GM23338 (cell line): ENCODE data around the gene ZNF74. TPM values are rescaled to one million over a fixed set of nuclear protein-coding genes. Genes with fewer than 3 reads are reported as not detected.

Experiments
- ATAC-seq: fragments of 200-7000 bp; cut with Tn5 transposase; 3 replicates; pipeline ENCODE4 v1.9.1; 2020
- DNase-seq: peaks from one replicate; pipeline ENCODE4 v3.0.0-alpha.2; 2015; ENCODE audit warnings: low spot score
- H2AFZ ChIP-seq: fragments of 200-600 bp; sonication (generic); 2 replicates; pipeline ENCODE4 v1.8.0; 2016; ENCODE audit warnings: antibody characterized with exemption, mild to moderate bottlenecking, moderate library complexity
- H3F3A ChIP-seq: fragments of 200-600 bp; sonication (generic); replicated peaks from 2 replicates; pipeline ENCODE4 v1.8.0; 2017; ENCODE audit warnings: antibody characterized with exemption, mixed run types, low read depth
- H3K27ac ChIP-seq: fragments of 200-600 bp; sonication (generic); 2 replicates; pipeline ENCODE4 v1.6.1; 2016; ENCODE audit warnings: low read depth
- H3K27me3 ChIP-seq: fragments of 200-600 bp; sonication (generic); 2 replicates; pipeline ENCODE4 v1.8.0; 2016; ENCODE audit warnings: mild to moderate bottlenecking, mixed run types, moderate library complexity; ENCODE audit not compliant: insufficient read depth
- H3K36me3 ChIP-seq: fragments of 200-600 bp; sonication (generic); 2 replicates; pipeline ENCODE4 v1.8.0; 2016; ENCODE audit warnings: mild to moderate bottlenecking; ENCODE audit not compliant: insufficient read depth
- H3K4me1 ChIP-seq: fragments of 200-600 bp; sonication (generic); 2 replicates; pipeline ENCODE4 v1.8.0; 2016; ENCODE audit warnings: mild to moderate bottlenecking, moderate library complexity; ENCODE audit not compliant: insufficient read depth
- H3K4me2 ChIP-seq: fragments of 200-600 bp; sonication (generic); 2 replicates; pipeline ENCODE4 v1.7.1; 2017; ENCODE audit warnings: mixed run types
- H3K4me3 ChIP-seq: fragments of 200-600 bp; sonication (generic); 2 replicates; pipeline ENCODE4 v1.6.1; 2016; ENCODE audit warnings: mixed run types
- H3K79me2 ChIP-seq: fragments of 200-600 bp; sonication (generic); replicated peaks from 2 replicates; pipeline ENCODE4 v1.8.0; 2017; ENCODE audit warnings: mild to moderate bottlenecking; ENCODE audit not compliant: insufficient read depth
- H3K9me2 ChIP-seq: fragments of 200-600 bp; sonication (generic); 2 replicates; pipeline ENCODE4 v1.8.0; 2017; ENCODE audit not compliant: insufficient read depth
- H4K20me1 ChIP-seq: fragments of 200-600 bp; sonication (generic); replicated peaks from 2 replicates; pipeline ENCODE4 v1.8.0; 2017; ENCODE audit warnings: mild to moderate bottlenecking; ENCODE audit not compliant: insufficient read depth
- H3K27ac Mint-ChIP-seq: 2 replicates; pipeline ENCODE4 v1.8.0; 2020; ENCODE audit warnings: inconsistent platforms, mild to moderate bottlenecking, moderate library complexity, mixed read lengths
- H3K27me3 Mint-ChIP-seq: 3 replicates; pipeline ENCODE4 v1.8.0; 2022; ENCODE audit warnings: low read depth, mild to moderate bottlenecking, moderate library complexity, mixed read lengths, inconsistent platforms; ENCODE audit not compliant: insufficient read depth, poor library complexity
- H3K36me3 Mint-ChIP-seq: 3 replicates; pipeline ENCODE4 v1.8.0; 2021; ENCODE audit warnings: low read depth, mild to moderate bottlenecking, inconsistent platforms, moderate library complexity, mixed read lengths
- H3K4me1 Mint-ChIP-seq: 3 replicates; pipeline ENCODE4 v1.8.0; 2020; ENCODE audit warnings: mild to moderate bottlenecking, inconsistent platforms, mixed read lengths
- H3K4me3 Mint-ChIP-seq: 3 replicates; pipeline ENCODE4 v1.8.0; 2021; ENCODE audit warnings: moderate library complexity, mild to moderate bottlenecking, inconsistent platforms, mixed read lengths
- H3K9me3 Mint-ChIP-seq: 3 replicates; pipeline ENCODE4 v1.8.0; 2020; ENCODE audit warnings: moderate library complexity, mild to moderate bottlenecking, inconsistent platforms, mixed read lengths
- CREB1 ChIP-seq: fragments of 250-450 bp; sonication (Bioruptor Pico); IDR thresholded peaks from 2 replicates; pipeline ENCODE4 v1.5.0; 2020; ENCODE audit warnings: low read depth, mild to moderate bottlenecking, moderate library complexity
- CTCF ChIP-seq, 2 experiments: fragments of 200-600 bp in 1 of 2; sonication (generic) in 1 of 2; conservative IDR thresholded peaks; 2 replicates each; pipeline versions ENCODE4 v1.5.1 to v1.6.1; 2016 to 2017; ENCODE audit warnings: antibody characterized with exemption in 2 of 2, low read depth in 2 of 2, mild to moderate bottlenecking in 2 of 2, moderate library complexity in 1 of 2
- ETS1 ChIP-seq: IDR thresholded peaks from 2 replicates; pipeline ENCODE4 v1.6.1; 2016; ENCODE audit warnings: antibody characterized with exemption
- EZH2 ChIP-seq: fragments of 200-600 bp; sonication (generic); IDR thresholded peaks from one replicate; pipeline ENCODE4 v1.8.0; 2017; ENCODE audit warnings: antibody characterized with exemption, mild to moderate bottlenecking, low read depth; ENCODE audit not compliant: unreplicated experiment
- EZH2phosphoT487 ChIP-seq: fragments of 200-600 bp; sonication (generic); IDR thresholded peaks from one replicate; pipeline ENCODE4 v1.8.1; 2018; ENCODE audit warnings: antibody characterized with exemption; ENCODE audit not compliant: unreplicated experiment
- JUNB ChIP-seq: IDR thresholded peaks from one replicate; pipeline ENCODE4 v1.6.1; 2016; ENCODE audit warnings: antibody characterized with exemption; ENCODE audit not compliant: unreplicated experiment
- NANOG ChIP-seq: IDR thresholded peaks from 2 replicates; pipeline ENCODE4 v1.6.1; 2016; ENCODE audit warnings: antibody characterized with exemption, borderline replicate concordance
- POLR2AphosphoS5 ChIP-seq: IDR thresholded peaks from 2 replicates; pipeline ENCODE4 v1.6.1; 2016; ENCODE audit warnings: antibody characterized with exemption, low read depth
- REST ChIP-seq: IDR thresholded peaks from one replicate; pipeline ENCODE4 v1.6.1; 2018; ENCODE audit warnings: antibody characterized with exemption; ENCODE audit not compliant: unreplicated experiment
- STAT1 ChIP-seq: IDR thresholded peaks from one replicate; pipeline ENCODE4 v1.6.1; 2016; ENCODE audit warnings: antibody characterized with exemption; ENCODE audit not compliant: unreplicated experiment
- ZNF114 ChIP-seq: fragments of 250-450 bp; sonication (Bioruptor Pico); IDR thresholded peaks from 2 replicates; pipeline ENCODE4 v1.5.0; 2020; ENCODE audit warnings: mild to moderate bottlenecking, moderate library complexity
- ZNF331 ChIP-seq: fragments of 250-450 bp; sonication (Bioruptor Pico); IDR thresholded peaks from 2 replicates; pipeline ENCODE4 v1.5.0; 2020; ENCODE audit warnings: low read depth, mild to moderate bottlenecking, moderate library complexity
- ZNF462 ChIP-seq: fragments of 250-450 bp; sonication (Bioruptor Pico); IDR thresholded peaks from 2 replicates; pipeline ENCODE4 v1.5.0; 2020; ENCODE audit warnings: mild to moderate bottlenecking, moderate library complexity
- polyA plus RNA-seq: library from polyadenylated mRNA; unstranded; fragments of >200 nt; fragmentation: Nextera tagmentation; extraction: Ambion mirVana; gene quantifications from 2 replicates; pipeline ENCODE4 v1.2.1, GENCODE V29; 2016
- total RNA-seq: library from RNA; depleted of rRNA; stranded (reverse); fragments of >200 nt; shearing (Covaris generic); gene quantifications from 2 replicates; pipeline ENCODE4 v1.2.3, GENCODE V29; 2014

ZNF74 gene
- total and polyA plus RNA-seq, 2 experiments from 2014 or later = 16.1 to 94.0 TPM

- Mint-ChIP-seq H3K27me3 (peaks cover 34% of the 10 kb centered on the region), H3K4me1 (peaks cover 10% of the 10 kb centered on the region), H3K9me3 (no peaks in the 10 kb centered on the region; the same call in 2 of the 3 replicates), H3K36me3 (peaks cover 3% of the 10 kb centered on the region; the same call in 1 of the 3 replicates), H3K4me3 (no peak overlapping the region), H3K27ac (no peak overlapping the region)
- TF ChIP-seq CTCF (conservative IDR thresholded peaks at IDR 0.05; ENCODE audit: low read depth in 2 of 2) = no peak
- TF ChIP-seq ZNF114 (CRISPR knock-in tag) = no peak
- no peak for TF ChIP-seq POLR2AphosphoS5
- TF ChIP-seq EZH2 = no peak
- no peak for TF ChIP-seq ETS1
- TF ChIP-seq STAT1 = no peak
- TF ChIP-seq NANOG = no peak
- no peak for TF ChIP-seq EZH2phosphoT487
- no peak for TF ChIP-seq REST
- no peak for TF ChIP-seq ZNF462 (CRISPR knock-in tag)
- TF ChIP-seq ZNF331 (CRISPR knock-in tag) = no peak
- no peak for TF ChIP-seq JUNB
- TF ChIP-seq CREB1 (CRISPR knock-in tag) = no peak
- H3K4me1 ChIP-seq = peaks cover 7% of the 10 kb centered on the region; the same call in 1 of the 2 replicates
- H3K4me3 ChIP-seq = no peak overlapping the region
- no peak overlapping the region for H2AFZ ChIP-seq
- H3K79me2 ChIP-seq = peaks cover 9% of the 10 kb centered on the region
- no peaks in the 10 kb centered on the region for H3K36me3 ChIP-seq
- H3K27me3 ChIP-seq = peaks cover 45% of the 10 kb centered on the region
- H3K4me2 ChIP-seq = no peak overlapping the region
- H4K20me1 ChIP-seq = peaks cover 2% of the 10 kb centered on the region; the same call in 1 of the 2 replicates
- ATAC-seq (no peak), DNase-seq (no peak)
- no peaks in the 10 kb centered on the region for H3K9me2 ChIP-seq
- no peak overlapping the region for H3K27ac ChIP-seq
- 0 out of 2 replicates have a peak, but pooled peaks cover 3% of the 10 kb centered on the region for H3F3A ChIP-seq
Measured at GRCh38 chr22:20439928-20440575, 46.1 kb downstream of the ZNF74 start.
